ENCODE results near the gene TUSC1. TPM values are rescaled to one million over a fixed set of nuclear protein-coding genes. Genes with fewer than 3 reads are reported as not detected.

The TUSC1 gene
- total RNA-seq: 10 to 100 TPM in 3 of 4 donors, 1 to 10 TPM in 1; 9.9 to 12.1 (median 11.9) TPM

GRCh38 chr9:25678147-25678666 is at the start of gene TUSC1:
Gene TUSC1 (minus strand): TSS chr9:25678444. CDS start chr9:25678312, 132 bp downstream.
- TF ChIP-seq CTCF (IDR thresholded peaks at IDR 0.05; ENCODE audit: low read depth): no peak

DNA sequence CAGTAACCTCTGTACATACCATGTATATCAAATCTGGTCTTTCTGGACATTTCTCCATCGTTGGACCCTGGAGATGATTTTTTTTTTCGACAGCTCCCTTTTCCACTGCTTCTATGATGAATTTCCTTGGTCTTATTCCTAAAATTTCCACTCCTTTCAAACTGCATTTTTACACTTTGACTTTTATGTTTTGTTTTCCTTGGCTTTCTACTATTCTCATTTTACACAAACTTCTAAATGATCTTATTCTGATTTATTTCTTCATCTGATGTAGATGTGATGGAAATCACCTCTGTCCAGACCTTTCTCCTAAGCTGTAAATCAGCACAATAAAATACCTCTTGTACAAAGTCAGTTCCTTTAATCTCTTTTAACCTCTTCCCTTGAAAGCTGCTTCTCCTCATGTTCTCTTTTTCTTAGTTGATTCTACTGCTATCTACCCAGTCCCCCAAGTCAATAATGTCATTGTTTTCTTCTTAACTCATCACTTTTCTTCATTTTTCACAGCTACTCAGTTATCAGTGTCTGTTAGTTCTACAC is 48.7 kb upstream of the TUSC1 start:
- no peak for TF ChIP-seq CTCF (IDR thresholded peaks at IDR 0.05; ENCODE audit: low read depth)

GRCh38 chr9:25724424-25724823 is 46.2 kb upstream of the TUSC1 start:
- no peak for TF ChIP-seq CTCF (IDR thresholded peaks at IDR 0.05; ENCODE audit: low read depth)

- no peak for TF ChIP-seq CTCF (IDR thresholded peaks at IDR 0.05; ENCODE audit: low read depth)
Measured at GRCh38 chr9:25716220-25716872, 38.1 kb upstream of the TUSC1 start.

DNA sequence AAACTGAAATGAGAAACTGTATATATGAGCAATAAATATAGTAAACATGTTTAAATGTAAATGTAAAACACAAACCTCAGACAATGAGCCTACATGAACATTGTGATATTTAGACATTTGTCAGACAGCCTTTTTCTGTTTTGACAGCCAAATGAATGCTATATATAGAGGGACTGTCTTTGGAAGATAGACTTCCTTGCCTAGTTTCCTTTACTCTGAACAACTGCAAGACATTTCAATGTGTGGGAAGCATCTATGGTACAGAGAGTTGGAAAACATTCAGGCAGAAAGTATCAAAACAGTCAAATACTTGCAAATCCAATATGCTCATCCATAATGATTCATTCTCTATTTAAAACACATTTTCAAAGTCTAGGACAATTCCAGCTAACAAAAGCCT is 31.7 kb upstream of the TUSC1 start:
- TF ChIP-seq CTCF (IDR thresholded peaks at IDR 0.05; ENCODE audit: low read depth): no peak

DNA sequence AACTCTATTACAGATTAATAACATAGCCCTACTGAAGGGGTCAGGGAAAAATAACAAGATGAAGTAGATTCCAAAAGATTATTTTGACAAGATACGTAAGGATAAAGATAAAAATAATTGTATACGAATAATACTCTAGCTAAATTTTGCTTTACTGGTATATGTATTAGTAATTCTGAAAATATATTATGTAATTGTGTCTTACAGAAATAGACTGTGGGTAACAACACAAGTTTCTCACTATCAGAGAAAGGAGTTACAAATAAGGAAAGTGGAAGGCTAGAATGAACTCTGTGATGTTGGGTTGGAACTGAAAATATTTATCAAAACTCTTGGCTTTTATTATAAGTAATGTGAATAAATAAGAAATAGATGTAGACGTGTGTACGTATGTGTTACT is 26.6 kb upstream of the TUSC1 start:
- TF ChIP-seq CTCF (IDR thresholded peaks at IDR 0.05; ENCODE audit: low read depth): no peak

DNA sequence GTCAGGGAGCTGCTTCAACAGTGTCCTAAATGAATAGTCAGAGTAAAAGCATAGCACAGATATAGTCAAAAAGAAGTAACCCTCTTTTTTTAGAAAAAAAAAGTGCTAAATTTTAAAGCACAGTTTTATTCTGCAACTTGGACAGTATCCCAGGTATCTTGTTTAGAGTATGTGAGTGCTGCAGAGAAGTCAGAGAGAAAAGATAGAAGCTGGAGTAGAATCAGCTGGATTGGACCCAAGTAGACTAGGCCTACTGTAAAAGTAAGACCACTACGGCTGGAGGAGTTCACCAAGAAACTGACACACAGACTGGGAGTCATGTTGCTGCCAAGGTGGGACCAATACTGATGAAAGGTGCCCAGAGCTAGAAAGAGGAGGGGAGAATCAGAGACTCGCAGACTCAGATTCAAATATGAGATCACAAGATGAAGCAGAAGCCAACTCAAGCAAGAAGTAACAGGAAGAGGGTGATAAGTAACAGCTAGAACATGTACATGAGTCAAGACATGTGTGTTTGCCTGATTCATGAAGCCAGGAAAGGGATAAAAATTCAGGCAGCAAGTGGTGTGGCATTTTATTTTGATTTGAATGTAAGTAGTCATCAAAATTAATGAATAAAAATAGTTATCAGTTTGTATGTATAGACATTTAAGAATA is 25.6 kb upstream of the TUSC1 start:
- no peak for TF ChIP-seq CTCF (IDR thresholded peaks at IDR 0.05; ENCODE audit: low read depth)

Measured in subcutaneous adipose tissue (tissue), 4 donors.